Activated CD4-positive, alpha-beta T cell treated with anti-CD3 and anti-CD28 coated beads for 24 hours (primary cell): ENCODE data around the gene NUP188.
A peak's percentile ranks its signal among the peaks of the same experiment; 100 is the strongest.
"Not testable (repeated sequence)": the region's sequence is repeated elsewhere in the genome, so short reads cannot be mapped to it uniquely, and the experiment has no call there.

ENCODE experiments used
- DNase-seq, 2 donors: peaks; one replicate each; pipeline ENCODE4 v3.0.0-alpha.2; 2020; ENCODE audit warnings: low read depth in 2 of 2

Gene NUP188

GRCh38 chr9:128916745-128917144 lies 30.8 kb upstream of the NUP188 start:
- no peak for DNase-seq

GRCh38 chr9:128917151-128917849 lies 30.2 kb upstream of the NUP188 start:
- no peak for DNase-seq

GRCh38 chr9:128918921-128919320 lies 28.6 kb upstream of the NUP188 start:
- DNase-seq, result no peak

GRCh38 chr9:128919402-128920089 lies 28.0 kb upstream of the NUP188 start:
- no peak for DNase-seq

- no peak for DNase-seq
Observed at GRCh38 chr9:128920381-128921058, 27.0 kb upstream of the NUP188 start, which contains the start of gene PHYHD1. Gene PHYHD1 (plus strand): TSS chr9:128920982. CDS start chr9:128922324, 1,342 bp downstream.

- DNase-seq, result no peak
Observed at GRCh38 chr9:128921881-128922763, 25.4 kb upstream of the NUP188 start.

- no peak for DNase-seq
Observed at GRCh38 chr9:128923493-128923883, 24.0 kb upstream of the NUP188 start.

GRCh38 chr9:128927731-128928411 lies 19.6 kb upstream of the NUP188 start:
- peak; percentile 27 to 33 for DNase-seq

GRCh38 chr9:128928624-128929023 lies 18.9 kb upstream of the NUP188 start:
- DNase-seq, result no peak

- DNase-seq, result no peak
Observed at GRCh38 chr9:128929560-128929959, 17.9 kb upstream of the NUP188 start.

GRCh38 chr9:128933731-128934130 lies 13.8 kb upstream of the NUP188 start:
- no peak for DNase-seq

- DNase-seq, result no peak
Observed at GRCh38 chr9:128936171-128936865, 11.2 kb upstream of the NUP188 start.

GRCh38 chr9:128937310-128938165 lies 10.0 kb upstream of the NUP188 start:
- DNase-seq, result no peak

GRCh38 chr9:128940271-128940921 lies 7.1 kb upstream of the NUP188 start:
- no peak for DNase-seq

GRCh38 chr9:128940946-128941755 lies 6.3 kb upstream of the NUP188 start:
- no peak for DNase-seq

- no peak for DNase-seq
Observed at GRCh38 chr9:128943832-128944620, 3.5 kb upstream of the NUP188 start.

- not testable (repeated sequence) for DNase-seq
Observed at GRCh38 chr9:128944966-128945365, 2.5 kb upstream of the NUP188 start.
